Activated CD4-positive, alpha-beta T cell treated with anti-CD3 and anti-CD28 coated beads for 48 hours (primary cell): Measurements from ENCODE around the gene NRCAM.
"Not testable (repeated sequence)": the region's sequence is repeated elsewhere in the genome, so short reads cannot be mapped to it uniquely, and the experiment has no call there.

ENCODE experiments used
- DNase-seq: peaks from one replicate; pipeline ENCODE4 v3.0.0-alpha.2; 2020

Gene NRCAM

DNA sequence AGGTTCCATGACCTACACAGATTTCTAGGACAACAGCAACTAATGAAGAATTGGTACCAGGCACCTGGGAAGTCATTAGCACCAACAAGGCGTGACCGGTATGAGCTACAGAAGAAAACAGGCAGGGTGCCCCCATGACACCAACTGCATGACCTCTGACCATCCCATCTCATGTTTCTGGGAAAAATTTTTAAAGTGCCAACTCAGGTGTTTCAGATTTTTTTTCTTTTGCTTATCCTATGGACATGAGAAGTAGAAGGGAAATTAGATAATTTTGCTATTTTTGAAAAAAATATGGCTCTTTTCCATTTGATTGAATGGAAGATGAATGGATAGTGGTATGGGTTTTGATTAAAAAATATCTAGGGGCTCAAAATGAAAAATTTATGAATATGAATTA lies 154.8 kb downstream of the NRCAM start:
- DNase-seq: no peak

DNA sequence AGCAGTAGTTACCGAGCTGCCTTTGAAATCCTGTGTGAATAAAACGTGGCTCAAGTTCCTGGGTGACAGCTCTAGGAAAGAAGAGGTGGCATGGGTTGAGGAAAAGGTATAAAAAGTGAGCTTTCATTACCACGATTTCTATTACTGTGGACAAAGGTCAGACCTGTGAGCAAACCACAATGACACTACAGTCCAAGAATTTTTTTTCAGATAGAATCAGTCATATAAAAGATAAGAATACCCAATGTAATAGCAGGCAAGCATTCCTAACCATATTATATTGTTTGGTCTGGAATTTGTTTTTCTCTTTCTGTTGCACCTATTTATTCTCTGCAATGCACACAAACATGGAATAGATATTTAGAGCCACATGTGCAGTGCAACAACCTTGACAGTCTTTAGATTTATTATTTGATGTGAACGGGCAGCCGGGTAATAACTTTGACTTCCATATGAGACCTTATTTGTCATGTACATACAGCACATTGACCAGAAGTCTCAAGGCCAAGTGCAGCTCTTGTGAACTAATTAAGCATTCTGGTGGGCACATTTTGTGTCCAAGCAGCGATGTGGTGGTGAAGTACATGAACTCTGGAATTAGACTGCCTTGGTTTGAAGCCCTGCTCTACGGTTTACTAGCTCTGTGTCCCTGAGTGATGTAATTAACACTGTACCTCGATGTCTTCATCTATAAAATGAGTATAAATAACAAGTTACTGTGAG lies 156.8 kb downstream of the NRCAM start:
- DNase-seq: no peak

DNA sequence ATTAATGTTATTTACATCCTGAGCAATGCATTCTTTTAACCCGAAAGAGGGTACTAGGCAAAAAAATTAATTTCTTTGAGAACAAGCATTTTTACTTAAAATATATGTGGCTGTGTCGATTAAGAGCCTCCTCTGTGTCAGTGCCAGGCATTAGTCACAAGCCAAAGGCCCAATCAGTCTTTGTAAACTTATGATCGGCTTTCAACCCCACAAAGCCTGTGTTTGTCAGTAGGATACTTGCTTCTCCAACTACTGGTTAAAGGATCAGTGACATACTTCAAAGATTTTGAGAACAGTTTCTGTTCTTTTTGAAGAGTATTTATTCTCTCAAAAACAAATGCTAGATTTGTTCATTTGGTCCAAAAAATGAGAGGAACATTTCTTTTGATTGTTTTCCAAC lies 159.3 kb downstream of the NRCAM start:
- DNase-seq: no peak

DNA sequence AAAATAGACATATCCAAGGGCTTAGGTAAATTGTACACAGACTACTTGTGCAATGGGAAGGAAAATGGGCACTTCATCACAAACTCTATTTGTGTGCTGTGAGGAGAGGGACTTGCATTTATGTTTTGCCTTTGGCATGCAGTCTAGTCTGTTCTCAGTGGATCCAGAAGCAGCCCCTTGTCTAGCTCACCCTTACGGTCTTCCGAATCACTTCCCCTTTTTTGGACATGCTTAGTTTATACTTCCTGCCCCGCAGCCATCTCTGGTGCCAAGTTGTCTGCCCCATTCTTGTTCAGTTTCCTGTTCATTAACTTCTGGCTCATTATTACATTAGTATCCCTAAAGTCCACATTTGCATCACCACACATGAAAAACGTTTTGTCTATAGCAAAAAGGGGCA lies 161.6 kb downstream of the NRCAM start:
- DNase-seq: no peak

DNA sequence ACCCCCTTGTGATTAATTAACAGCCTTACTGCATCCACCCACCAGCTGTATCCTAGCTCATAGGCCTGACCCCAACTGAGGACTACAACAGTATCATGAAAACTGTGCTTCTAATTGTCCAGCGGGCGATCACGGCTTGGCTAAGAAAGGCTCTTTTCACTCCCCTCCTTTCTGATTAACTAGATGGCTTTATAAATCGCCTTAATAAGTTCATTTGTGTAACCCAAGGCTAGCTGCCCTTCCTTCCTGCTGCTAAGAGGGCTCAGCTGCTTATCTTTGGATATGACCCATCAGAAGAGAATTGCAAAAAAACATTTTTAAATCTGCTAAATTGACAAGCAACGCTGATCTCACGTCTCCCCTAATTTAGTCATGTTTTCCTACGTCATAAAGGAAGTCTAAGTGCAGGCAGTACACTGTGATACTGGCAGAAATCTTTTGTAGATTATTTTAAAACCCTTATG lies 163.1 kb downstream of the NRCAM start:
- no peak for DNase-seq

DNA sequence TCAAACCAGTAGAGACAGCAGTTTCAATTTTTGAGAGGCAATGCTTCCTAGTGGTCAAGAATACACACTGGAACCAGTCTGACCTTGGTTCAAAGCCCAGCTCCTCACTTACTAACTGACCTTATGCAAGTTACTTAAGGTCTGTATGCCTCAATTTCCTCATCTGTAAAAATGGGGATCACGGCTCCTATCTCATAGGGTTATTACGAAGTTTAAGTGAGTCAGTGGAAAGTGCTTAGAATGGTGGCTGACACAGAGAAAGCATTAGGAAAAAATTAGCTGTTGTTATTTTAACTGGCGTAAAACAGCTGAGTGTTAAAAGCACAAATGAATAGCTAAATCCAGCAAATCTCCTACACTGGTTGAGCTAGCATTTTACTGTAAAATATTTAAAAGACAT lies 163.7 kb downstream of the NRCAM start:
- DNase-seq: no peak

DNA sequence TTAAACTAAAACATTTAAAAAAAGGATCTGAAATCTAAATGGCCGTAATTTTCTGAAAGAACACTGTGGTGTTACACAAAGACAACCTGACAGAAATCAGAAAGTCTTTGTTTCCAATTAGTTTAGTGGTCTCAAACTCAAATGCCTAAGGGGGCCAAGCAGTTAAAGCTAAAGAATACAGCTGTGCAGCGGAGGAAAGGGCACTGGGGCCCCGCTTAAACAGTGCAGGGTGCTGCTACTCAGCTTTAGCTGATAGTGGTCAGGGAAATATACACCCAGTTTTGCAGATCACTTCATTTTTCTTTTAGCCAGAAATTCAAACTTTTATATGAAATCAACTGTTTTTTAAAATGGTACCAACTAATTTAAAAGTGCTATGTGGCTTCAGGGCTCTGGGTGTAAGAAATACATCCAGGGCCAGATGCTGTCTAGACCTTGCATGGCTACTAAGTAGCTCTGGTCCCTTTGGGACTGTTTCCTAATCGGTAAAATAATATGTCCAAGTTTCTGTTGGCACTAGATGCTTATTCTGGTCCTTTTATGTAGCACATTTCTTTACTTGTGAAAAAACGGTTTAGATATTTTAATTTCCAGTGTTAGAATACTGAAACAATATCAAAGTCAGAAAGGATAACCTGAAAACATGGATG lies 164.3 kb downstream of the NRCAM start:
- DNase-seq: no peak

DNA sequence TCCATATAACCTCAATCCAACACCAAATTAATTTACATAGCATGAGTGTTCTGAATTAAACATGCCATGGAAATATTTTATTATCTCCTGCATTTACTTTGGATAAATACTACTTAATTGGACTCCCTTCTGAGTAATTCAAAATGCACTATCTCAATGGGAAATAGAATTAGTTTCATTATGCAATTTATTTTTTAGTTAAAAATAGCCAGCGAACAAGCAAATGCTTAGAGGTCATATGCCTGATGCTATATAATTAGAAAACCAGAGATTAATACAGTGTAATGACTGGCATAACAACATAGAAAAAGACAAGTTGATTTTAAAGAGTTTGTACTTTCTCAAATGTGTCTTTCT lies 165.1 kb downstream of the NRCAM start:
- no peak for DNase-seq

DNA sequence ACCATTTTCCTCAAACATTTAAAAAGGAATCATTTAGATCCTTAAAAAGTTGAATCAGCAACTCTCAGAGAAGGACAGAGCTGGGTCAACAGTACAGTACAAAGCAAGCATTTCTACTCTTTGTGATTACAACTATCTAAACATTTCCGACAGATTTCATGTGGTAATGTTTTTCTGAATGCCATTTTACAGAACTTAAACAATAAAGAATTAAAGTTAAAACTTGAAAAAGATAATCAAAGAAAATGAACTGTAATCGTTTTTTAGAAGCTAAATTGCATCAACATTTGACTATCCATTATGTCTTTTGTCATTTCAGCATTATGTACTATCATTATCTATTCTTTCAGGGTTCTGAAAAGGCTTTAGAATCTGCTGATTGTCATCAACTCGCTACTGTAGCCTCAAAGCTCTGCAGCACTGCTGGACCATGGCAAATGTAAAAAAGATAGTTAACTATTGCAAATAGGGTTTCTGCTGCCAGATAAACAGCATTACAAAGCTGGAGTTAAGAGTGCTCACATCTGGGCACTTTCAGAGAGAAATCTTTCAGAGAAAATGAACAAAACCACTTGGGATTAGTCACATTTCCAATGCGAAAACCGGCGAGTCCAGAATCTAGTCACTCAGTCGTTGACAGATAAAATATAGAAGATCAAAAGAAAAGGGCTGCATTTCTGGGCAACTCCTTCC lies 165.6 kb downstream of the NRCAM start:
- no peak for DNase-seq

DNA sequence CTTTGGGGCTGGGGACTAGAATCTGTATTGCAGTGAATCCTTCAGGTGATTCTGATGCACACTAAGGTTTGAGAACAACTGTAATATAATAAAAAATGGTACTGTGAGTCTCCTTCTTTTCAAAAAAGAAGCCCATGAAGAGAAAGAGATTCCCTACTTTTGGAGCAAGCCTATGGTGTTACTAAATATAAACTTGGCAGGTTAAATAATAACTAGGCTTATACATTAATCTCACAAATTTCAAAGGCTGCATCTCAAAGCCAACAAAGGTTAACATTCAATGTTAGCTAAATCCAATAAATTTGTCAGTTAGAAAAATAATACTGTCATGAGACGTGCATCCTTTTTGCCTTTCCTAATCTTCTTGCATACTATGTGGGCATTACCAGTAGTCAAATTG lies 166.4 kb downstream of the NRCAM start:
- no peak for DNase-seq

DNA sequence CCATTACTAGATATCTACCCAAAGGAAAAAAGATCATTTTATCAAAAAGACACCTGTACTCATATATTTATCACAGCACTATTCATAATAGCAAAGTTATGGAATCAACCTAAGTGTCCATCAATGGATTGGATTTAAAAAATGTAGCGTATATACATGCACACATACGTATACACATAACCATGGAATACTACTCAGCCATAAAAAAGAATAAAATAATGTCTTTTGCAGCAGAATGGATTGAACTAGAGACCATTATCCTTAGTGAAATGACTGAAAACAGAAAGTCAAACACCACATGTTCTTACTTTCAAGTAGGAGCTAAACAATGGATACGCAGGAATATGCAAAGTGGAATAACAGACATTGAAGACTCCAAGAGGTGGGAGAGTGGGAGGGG lies 168.4 kb downstream of the NRCAM start:
- DNase-seq: no peak

DNA sequence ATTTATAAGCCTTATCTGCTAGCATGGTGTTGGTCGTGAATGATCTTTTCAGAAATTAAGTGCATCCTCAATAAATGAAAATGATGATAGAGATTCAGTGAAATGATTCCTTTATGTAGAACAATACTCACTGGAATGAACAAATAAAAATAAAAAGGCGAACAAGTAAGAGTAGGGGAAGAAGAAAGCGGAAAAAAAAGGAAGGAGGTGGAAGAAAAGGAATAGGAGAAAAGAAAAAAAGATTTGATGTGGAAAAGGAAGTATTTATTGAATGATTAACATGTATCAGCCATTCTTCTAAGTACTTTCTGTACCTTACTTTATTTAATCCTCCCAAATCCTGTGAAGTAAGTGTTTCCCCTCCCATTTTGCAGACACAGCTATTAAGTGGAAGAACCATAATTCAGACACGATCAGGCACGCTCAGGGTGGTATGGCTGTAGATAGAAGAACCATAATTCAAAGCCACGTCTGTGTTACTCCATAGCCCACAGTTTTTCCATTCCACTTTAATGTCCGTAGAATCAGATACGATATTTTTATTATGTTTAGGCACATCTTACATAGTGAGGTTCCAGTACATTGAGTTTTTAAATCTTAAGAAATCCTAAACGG lies 169.8 kb downstream of the NRCAM start:
- no peak for DNase-seq

DNA sequence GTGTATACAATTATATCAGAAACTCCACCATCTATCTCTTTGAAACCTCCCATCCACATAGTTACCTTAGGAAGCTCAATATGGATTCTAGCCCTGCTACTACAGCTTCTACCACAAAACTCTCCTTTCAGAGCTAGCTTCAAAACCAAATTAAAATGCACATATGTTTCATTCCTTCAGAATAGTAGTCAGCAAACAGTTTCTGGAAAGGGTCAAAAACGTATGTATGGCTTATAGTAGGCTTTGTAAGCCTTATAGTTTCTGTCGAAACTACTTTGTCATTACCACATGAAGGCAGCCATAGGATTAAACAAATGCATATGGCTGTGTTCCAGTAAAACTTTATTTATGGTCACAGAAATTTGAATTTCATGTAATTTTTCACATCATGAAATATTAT lies 170.5 kb downstream of the NRCAM start:
- no peak for DNase-seq

DNA sequence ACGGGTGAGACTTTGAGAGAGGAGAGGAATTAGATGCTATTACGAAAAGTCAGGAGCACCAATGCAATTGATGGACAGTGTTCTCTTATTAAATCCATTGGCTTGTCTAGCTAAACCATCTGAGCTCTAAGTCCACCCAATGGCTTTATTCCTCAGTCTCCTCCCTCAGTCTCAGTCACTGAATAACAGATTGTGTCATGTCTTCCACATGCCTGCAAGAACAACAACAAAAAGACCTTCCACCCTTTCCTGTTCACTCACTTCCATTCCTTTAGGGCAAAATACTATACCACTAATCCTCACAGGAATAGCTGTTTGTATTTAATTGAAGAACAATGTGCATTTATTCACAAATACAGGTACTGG lies 171.2 kb downstream of the NRCAM start:
- no peak for DNase-seq

DNA sequence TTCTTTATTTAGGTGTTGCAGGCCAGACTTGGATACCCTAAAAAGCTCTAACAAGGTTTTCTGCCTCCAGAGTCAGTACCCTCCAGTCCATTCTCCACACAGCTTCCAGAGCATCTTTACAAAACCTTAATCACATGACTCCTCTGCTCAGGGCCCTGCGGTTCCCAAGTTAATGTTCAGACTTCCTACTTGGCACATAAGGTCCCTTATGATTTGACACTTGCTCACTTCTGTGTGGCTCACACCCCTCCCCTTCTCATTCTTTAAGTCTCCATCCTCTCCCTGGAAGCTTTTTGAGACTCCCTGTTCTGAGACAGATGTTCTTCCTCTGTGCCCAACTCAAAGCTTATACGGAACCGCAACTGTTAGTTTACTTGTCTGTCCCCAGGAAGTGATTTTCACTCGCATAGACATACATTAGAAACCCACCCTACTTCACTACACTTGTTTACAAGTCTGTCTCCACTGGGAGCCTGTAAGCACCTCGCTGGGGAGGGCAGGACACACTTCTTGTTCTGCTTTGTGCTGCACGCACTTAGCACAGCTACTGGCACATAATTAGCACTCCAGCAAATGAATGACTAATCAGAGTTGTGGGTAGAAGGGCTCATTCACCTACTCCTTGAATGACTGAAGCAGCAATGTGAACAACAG lies 171.8 kb downstream of the NRCAM start:
- DNase-seq: peak; percentile 24

DNA sequence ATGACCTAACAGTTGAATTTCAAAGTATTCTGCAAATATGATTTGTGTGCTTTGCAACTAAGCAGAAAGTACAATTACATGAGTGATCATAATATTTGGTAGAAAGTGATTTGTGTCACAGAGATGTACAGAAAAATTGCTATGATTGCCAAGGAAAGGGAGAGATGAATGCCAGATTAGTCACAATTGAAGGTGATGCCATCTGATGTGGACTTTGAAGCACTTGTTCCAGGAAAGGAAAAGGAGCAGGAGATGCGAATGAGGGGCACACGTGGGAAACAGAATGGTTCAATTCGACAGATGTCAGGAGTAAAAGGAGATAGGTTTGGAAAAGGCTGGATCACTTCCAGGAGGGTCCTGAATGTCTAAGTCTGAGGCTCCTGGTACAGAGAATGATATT lies 173.0 kb downstream of the NRCAM start:
- no peak for DNase-seq

DNA sequence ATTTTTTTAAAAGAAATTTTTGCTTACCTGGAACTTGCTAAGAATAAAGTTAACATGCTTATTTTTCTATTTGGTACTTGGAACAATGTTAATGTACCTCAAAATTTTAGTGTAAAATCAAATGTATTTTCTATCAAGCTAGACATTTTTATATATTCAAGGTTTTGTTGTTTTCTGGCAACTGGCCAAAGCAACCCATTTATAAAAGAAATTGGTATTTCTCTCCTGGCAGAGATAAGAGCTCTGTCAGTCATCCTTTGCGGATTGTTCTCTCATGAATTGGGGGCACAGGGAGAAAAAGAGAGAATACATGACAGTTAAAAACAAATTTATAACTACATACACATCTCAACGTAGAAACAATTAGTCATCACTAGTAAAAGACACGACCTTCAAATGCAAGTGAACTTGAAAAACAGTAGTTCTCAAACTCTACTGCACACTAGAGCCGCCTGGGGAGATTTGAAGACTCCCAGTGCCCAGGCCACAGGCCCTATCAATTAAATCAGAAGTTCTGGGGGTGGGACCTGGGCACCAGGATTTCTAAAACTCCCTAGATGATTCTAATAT lies 173.7 kb downstream of the NRCAM start:
- no peak for DNase-seq

DNA sequence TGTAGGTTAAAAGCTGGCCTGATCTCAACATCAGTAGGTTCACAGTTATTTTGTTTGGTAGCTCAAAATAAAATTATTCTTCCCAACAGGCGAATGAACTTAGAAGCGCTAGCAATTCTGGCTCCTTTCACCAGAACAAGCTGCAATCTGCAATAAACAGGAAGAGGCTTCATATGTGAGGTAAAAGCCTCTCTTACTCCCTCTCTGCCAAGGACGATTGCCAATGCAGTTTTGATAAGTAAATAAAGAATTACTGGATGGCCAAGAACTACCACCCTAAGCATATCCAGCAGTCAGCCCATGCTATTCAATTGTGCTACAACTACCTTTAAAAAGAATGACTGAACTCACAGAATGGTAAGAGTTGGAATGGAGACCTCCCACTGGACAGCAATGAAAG lies 176.1 kb downstream of the NRCAM start:
- no peak for DNase-seq

DNA sequence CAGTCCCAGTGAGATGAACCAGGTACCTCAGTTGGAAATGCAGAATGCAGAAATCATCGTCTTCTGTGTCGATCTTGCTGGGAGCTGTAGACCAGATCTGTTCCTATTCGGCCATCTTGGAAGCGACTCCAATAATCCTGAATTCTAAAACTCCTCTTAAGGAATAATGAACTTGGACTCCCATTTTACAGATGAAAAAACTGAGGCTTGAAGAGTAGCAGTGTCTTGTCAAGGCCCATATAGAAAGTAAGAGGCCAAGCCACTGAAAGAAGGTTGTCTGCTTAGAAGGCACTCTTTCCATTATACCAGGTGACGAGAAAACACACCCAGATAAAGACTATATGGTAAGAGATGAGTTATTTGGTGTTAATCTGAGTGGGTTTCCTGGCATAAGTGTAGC lies 177.5 kb downstream of the NRCAM start:
- DNase-seq: no peak

DNA sequence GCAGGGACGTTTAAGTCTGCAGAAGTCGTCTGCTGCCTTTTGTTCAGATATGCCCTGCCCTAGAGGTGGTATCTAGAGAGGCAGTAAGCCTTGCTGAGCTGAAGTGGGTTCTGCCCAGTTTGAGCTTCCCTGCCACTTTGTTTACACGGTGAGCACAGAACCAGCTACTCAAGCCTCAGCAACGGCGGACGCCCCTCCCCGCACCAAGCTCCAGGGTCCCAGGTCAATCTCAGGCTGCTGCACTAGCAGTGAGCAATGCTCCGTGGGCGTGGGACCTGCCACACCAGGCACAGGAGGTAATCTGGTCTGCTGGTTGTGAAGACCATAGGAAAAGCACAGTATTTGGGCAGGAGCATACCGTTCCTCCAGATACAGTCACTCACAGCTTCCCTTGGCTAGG lies 178.0 kb downstream of the NRCAM start:
- DNase-seq: no peak

DNA sequence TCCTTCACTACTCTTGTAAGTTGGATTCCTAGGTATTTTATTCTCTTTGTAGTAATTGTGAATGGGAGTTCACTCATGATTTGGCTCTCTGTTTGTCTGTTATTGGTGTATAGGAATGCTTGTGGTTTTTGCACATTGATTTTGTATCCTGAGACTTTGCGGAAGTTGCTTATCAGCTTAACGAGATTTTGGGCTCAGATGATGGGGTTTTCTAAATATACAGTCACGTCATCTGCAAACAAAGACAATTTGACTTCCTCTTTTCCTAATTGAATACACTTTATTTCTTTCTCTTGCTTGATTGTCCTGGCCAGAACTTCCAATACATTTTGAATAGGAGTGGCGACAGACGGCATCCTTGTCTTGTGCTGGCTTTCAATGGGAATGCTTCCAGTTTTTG lies 181.8 kb downstream of the NRCAM start:
- not testable (repeated sequence) for DNase-seq

DNA sequence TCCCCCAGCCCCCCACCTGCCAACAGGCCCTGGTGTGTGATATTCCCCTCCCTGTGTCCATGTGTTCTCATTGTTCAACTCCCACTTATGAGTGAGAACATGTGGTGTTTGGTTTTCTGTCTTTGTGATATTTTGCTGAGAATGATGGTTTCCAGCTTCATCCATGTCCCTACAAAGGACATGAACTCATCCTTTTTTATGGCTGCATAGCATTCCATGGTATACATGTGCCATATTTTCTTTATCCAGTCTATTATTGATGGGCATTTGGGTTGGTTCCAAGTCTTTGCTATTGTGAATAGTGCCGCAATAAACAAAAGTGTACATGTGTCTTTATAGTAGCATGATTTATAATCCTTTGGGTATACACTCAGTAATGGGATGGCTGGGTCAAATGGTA lies 183.3 kb downstream of the NRCAM start:
- DNase-seq: not testable (repeated sequence)

DNA sequence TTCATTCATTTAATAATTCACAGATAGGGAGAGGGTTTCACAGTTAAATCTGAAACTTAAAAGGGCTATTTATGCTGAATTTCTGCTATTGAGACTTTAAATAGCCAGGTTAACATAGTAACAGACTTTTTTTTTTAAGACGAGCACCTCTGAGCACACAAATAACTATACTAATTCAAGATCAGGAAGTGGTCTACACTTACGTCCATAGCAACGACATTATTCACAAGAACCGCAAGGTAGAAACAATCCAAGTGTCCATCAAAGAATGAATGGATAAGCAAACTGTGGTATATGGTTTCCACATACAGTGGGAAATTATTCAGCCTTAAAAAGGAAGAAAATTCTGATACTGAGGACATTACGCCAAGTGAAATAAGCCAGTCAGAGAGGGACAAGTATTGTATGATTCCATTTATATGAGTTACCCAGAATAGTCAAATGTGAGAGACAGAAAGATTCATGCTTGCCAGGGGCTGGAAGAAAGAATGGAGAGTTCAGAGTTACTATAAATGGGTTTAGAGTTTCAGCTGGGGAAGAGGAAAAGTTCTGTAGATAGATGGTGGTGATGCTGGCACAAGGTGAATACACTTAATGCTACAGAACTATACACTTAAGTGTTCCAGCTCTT lies 185.7 kb downstream of the NRCAM start:
- DNase-seq: no peak
